Fibroblast of lung (primary cell): ENCODE data around the gene CWC27. TPM values are rescaled to one million over a fixed set of nuclear protein-coding genes. Genes with fewer than 3 reads are reported as not detected.
"Not testable (repeated sequence)": the region's sequence is repeated elsewhere in the genome, so short reads cannot be mapped to it uniquely, and the experiment has no call there.

Experiments
- DNase-seq, 2 donors: peaks; one replicate each; pipeline versions ENCODE4 v3.0.0 to v3.0.0-alpha.2; 2010; ENCODE audit warnings: low read depth in 2 of 2
- H2AFZ ChIP-seq: 2 replicates; pipeline ENCODE4 v1.5.1; 2012; ENCODE audit warnings: low read length, control low read depth, inconsistent platforms
- H3K27ac ChIP-seq: 2 replicates; pipeline ENCODE4 v1.5.1; 2011; ENCODE audit warnings: low read length, control low read depth; ENCODE audit not compliant: insufficient read depth
- H3K27me3 ChIP-seq: 2 replicates; pipeline ENCODE4 v1.5.1; 2011; ENCODE audit warnings: mild to moderate bottlenecking, low read length; ENCODE audit not compliant: control insufficient read depth, insufficient read depth
- H3K36me3 ChIP-seq: 2 replicates; pipeline ENCODE4 v1.5.1; 2011; ENCODE audit warnings: low read length; ENCODE audit not compliant: control insufficient read depth, insufficient read depth
- H3K4me1 ChIP-seq: 2 replicates; pipeline ENCODE4 v1.5.1; 2011; ENCODE audit warnings: low read length; ENCODE audit not compliant: control insufficient read depth, insufficient read depth; ENCODE audit errors: extremely low read depth
- H3K4me2 ChIP-seq: 2 replicates; pipeline ENCODE4 v1.5.1; 2011; ENCODE audit warnings: low read length, control low read depth; ENCODE audit not compliant: insufficient read depth; ENCODE audit errors: extremely low read depth
- H3K4me3 ChIP-seq, 4 experiments: fragments of 200-600 bp in 1 of 4; sonication (generic) in 1 of 4; replicated peaks in 1 of 4; 2 replicates each; pipeline ENCODE4 v1.5.1; 2011 to 2016; ENCODE audit warnings: low read length in 4 of 4, low read depth in 3 of 4, mild to moderate bottlenecking in 3 of 4, control low read depth in 2 of 4, inconsistent platforms in 1 of 4, mixed read lengths in 1 of 4; ENCODE audit not compliant: insufficient read depth in 1 of 4; ENCODE audit errors: control extremely low read depth in 1 of 4
- H3K79me2 ChIP-seq: 2 replicates; pipeline ENCODE4 v1.5.1; 2012; ENCODE audit warnings: mild to moderate bottlenecking, low read length, inconsistent platforms; ENCODE audit not compliant: control insufficient read depth, insufficient read depth
- H3K9ac ChIP-seq: 2 replicates; pipeline ENCODE4 v1.5.1; 2011; ENCODE audit warnings: mild to moderate bottlenecking, low read length, control low read depth; ENCODE audit not compliant: insufficient read depth
- H3K9me3 ChIP-seq: 2 replicates; pipeline ENCODE4 v1.5.1; 2012; ENCODE audit warnings: low read depth, low read length; ENCODE audit not compliant: control insufficient read depth, insufficient read depth
- H4K20me1 ChIP-seq: 2 replicates; pipeline ENCODE4 v1.5.1; 2011; ENCODE audit warnings: low read length; ENCODE audit not compliant: control insufficient read depth, insufficient read depth; ENCODE audit errors: extremely low read depth
- CTCF ChIP-seq, 2 donors: IDR thresholded peaks in 1 of 2; conservative IDR thresholded peaks in 1 of 2; 1 replicate in 1 of 2; 2 replicates in 1 of 2; pipeline ENCODE4 v1.5.1; 2011 to 2012; ENCODE audit warnings: low read length in 2 of 2, control low read depth in 1 of 2, inconsistent platforms in 1 of 2, low read depth in 1 of 2, mild to moderate bottlenecking in 1 of 2
- EZH2 ChIP-seq: IDR thresholded peaks from 2 replicates; pipeline ENCODE4 v1.5.1; 2012; ENCODE audit warnings: low read length, control low read depth, mild to moderate bottlenecking; ENCODE audit errors: missing control alignments
- polyA plus RNA-seq, 2 donors: library from polyadenylated mRNA; depleted of rRNA in 1 of 2; stranded (reverse) in 1 of 2; unstranded in 1 of 2; fragments of >200 nt; gene quantifications; 2 replicates each; pipeline ENCODE4 v1.2.1, GENCODE V29; 2011 to 2012; ENCODE audit warnings: missing spikeins in 1 of 2
- total RNA-seq: library from RNA; depleted of rRNA; stranded (reverse); fragments of >200 nt; gene quantifications from 2 replicates; pipeline ENCODE4 v1.2.1, GENCODE V29; 2014

CWC27 gene
- total and polyA plus RNA-seq, 2 donors (not counting 1 experiment from before 2014, with no cell fraction given): 17.3 to 37.5 TPM

DNA sequence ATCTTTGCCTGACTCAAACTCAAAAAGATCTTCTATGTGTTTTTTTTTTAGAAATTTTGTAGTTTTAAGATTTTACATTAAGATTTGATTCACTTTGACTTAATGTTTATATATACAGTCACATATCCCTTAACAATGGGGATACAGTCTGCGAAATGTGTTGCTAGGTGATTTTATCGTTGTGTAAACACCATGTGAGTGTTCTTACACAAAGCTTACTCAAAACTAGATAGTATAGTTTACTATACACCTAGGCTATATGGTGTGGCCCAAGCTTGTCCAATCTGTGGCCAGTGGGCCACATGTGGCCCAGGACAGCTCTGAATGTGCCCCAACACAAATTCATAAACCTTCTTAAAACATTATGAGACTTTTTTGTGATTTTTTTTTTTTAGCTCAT lies 131.9 kb downstream of the CWC27 start:
- Histone ChIP-seq H3K27ac (no peak overlapping the region), H3K4me3 (no peak overlapping the region), H3K4me1 (no peaks in the 10 kb centered on the region), H3K9me3 (no peaks in the 10 kb centered on the region), H3K4me2 (no peak overlapping the region), H3K79me2 (no peaks in the 10 kb centered on the region), H4K20me1 (no peaks in the 10 kb centered on the region), H3K27me3 (no peaks in the 10 kb centered on the region), H3K9ac (no peak overlapping the region), H2AFZ (no peak overlapping the region), H3K36me3 (no peaks in the 10 kb centered on the region)
- TF ChIP-seq CTCF (conservative IDR thresholded peaks at IDR 0.05 in 1 of 2, IDR thresholded peaks at IDR 0.05 in 1 of 2; ENCODE audit: low read depth in 1 of 2, low read length in 2 of 2) (no peak), EZH2 (no peak)
- DNase-seq: no peak

- H3K4me3 ChIP-seq, H3K36me3 ChIP-seq, H3K4me1 ChIP-seq, H2AFZ ChIP-seq, H3K79me2 ChIP-seq, DNase-seq, H3K4me2 ChIP-seq, H4K20me1 ChIP-seq, H3K9ac ChIP-seq, H3K9me3 ChIP-seq, H3K27ac ChIP-seq, H3K27me3 ChIP-seq: not testable (repeated sequence)
Observed at GRCh38 chr5:64907399-64907798, 138.7 kb downstream of the CWC27 start.

GRCh38 chr5:64914396-64914795 lies 145.7 kb downstream of the CWC27 start:
- Histone ChIP-seq H4K20me1 (no peaks in the 10 kb centered on the region), H3K4me3 (no peak overlapping the region), H3K27ac (no peak overlapping the region), H3K9ac (no peak overlapping the region), H3K4me2 (no peak overlapping the region), H3K79me2 (no peaks in the 10 kb centered on the region), H3K27me3 (no peaks in the 10 kb centered on the region), H3K4me1 (no peaks in the 10 kb centered on the region), H3K36me3 (no peaks in the 10 kb centered on the region), H2AFZ (no peak overlapping the region), H3K9me3 (no peaks in the 10 kb centered on the region)
- peak in 1 of 2 donors; percentile 96 for DNase-seq
- TF ChIP-seq CTCF (conservative IDR thresholded peaks at IDR 0.05 in 1 of 2, IDR thresholded peaks at IDR 0.05 in 1 of 2; ENCODE audit: low read depth in 1 of 2, low read length in 2 of 2): no peak

- H3K4me2 ChIP-seq: no peak overlapping the region
- no peaks in the 10 kb centered on the region for H4K20me1 ChIP-seq
- DNase-seq: no peak
- no peaks in the 10 kb centered on the region for H3K4me1 ChIP-seq
- H2AFZ ChIP-seq: no peak overlapping the region
- TF ChIP-seq EZH2 (no peak), CTCF (conservative IDR thresholded peaks at IDR 0.05 in 1 of 2, IDR thresholded peaks at IDR 0.05 in 1 of 2; ENCODE audit: low read depth in 1 of 2, low read length in 2 of 2) (no peak)
- H3K27ac ChIP-seq: no peak overlapping the region
- no peak overlapping the region for H3K9ac ChIP-seq
- H3K27me3 ChIP-seq: no peaks in the 10 kb centered on the region
- no peaks in the 10 kb centered on the region for H3K9me3 ChIP-seq
- H3K36me3 ChIP-seq: no peaks in the 10 kb centered on the region
- no peaks in the 10 kb centered on the region for H3K79me2 ChIP-seq
- H3K4me3 ChIP-seq: no peak overlapping the region
Observed at GRCh38 chr5:64918083-64918482, 149.4 kb downstream of the CWC27 start.
